Left hindlimb (tissue), 1 donor: ENCODE data around the gene WFS1.

Experiments
- DNase-seq: peaks from one replicate; pipeline ENCODE4 v3.0.0-alpha.2; 2018

The WFS1 gene, protein sequence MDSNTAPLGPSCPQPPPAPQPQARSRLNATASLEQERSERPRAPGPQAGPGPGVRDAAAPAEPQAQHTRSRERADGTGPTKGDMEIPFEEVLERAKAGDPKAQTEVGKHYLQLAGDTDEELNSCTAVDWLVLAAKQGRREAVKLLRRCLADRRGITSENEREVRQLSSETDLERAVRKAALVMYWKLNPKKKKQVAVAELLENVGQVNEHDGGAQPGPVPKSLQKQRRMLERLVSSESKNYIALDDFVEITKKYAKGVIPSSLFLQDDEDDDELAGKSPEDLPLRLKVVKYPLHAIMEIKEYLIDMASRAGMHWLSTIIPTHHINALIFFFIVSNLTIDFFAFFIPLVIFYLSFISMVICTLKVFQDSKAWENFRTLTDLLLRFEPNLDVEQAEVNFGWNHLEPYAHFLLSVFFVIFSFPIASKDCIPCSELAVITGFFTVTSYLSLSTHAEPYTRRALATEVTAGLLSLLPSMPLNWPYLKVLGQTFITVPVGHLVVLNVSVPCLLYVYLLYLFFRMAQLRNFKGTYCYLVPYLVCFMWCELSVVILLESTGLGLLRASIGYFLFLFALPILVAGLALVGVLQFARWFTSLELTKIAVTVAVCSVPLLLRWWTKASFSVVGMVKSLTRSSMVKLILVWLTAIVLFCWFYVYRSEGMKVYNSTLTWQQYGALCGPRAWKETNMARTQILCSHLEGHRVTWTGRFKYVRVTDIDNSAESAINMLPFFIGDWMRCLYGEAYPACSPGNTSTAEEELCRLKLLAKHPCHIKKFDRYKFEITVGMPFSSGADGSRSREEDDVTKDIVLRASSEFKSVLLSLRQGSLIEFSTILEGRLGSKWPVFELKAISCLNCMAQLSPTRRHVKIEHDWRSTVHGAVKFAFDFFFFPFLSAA

DNA sequence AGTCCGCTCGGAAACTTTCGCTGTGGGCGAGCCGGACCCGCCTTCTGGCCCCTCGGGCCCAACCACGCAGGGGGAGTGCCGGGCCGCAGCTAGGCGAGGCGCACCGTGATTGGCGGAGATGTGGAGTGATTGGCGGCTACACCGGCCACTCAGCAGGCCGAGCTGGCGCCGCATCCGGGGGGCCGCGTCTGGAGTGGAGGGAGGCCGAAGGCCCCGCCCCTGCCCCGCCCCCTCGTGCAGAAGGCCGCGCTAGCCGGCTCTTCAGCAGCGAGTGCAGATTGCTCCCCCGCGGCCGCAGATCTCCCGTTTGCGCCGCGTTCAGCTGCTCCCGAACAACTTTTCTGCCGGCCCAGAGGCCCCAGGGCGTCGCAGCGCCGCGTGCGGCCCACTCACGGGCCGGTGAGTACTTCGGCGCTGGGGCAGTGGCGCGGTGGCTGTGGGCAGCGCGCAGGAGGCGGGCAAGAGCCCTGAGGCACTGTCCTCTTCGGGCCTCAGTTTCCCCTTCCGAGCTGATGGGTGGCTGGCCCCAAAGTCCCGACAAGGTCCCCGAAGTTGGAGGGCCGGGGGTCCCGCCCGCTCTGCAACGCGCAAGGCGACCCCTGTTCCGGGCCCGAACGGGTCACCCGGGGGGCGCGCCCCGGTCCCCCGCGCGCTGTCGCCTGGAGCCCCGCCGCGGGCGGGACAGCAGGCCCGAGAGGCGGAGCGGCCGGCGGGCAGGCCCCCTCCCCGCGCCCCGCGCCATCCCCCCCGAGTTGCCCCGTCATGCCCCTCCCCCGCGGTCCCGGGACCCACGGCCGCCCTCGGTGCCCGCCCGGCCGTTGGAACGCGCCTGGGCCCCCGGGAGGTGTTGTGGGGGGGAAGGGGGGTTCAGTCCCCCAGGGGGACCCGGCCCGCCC, at the start of gene WFS1:
Gene WFS1 (plus strand): TSS at position 235 of the 896 bp plus-strand sequence. CDS start 7,606 bp downstream, outside the sequence.
- DNase-seq: peak; percentile 100

DNA sequence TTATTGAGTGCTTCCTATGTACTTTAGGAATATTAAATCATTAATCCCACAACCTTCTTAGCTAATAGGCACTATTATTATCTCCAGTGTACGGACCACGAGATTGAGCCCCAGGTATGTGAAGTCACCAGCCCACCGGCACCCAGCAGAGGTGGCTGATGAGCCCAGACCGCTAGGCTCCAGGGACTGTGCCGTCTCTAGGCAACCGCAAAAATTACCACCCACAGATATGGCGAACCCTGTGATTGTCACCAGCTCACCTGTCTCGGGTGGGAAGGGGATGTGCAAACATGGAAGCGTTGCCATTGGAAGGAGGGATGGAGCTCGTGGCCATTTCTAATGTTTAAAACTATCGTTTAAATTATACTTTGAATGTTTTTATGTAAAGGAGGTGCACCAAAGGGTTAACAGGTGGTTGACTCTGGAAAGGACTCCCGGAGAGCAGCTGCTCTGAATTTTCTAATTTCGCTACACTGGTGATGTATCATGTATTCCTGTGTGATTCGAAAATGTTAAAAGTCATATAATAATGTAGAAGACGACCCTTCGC, 48.3 kb upstream of the WFS1 start:
- no peak for DNase-seq

DNA sequence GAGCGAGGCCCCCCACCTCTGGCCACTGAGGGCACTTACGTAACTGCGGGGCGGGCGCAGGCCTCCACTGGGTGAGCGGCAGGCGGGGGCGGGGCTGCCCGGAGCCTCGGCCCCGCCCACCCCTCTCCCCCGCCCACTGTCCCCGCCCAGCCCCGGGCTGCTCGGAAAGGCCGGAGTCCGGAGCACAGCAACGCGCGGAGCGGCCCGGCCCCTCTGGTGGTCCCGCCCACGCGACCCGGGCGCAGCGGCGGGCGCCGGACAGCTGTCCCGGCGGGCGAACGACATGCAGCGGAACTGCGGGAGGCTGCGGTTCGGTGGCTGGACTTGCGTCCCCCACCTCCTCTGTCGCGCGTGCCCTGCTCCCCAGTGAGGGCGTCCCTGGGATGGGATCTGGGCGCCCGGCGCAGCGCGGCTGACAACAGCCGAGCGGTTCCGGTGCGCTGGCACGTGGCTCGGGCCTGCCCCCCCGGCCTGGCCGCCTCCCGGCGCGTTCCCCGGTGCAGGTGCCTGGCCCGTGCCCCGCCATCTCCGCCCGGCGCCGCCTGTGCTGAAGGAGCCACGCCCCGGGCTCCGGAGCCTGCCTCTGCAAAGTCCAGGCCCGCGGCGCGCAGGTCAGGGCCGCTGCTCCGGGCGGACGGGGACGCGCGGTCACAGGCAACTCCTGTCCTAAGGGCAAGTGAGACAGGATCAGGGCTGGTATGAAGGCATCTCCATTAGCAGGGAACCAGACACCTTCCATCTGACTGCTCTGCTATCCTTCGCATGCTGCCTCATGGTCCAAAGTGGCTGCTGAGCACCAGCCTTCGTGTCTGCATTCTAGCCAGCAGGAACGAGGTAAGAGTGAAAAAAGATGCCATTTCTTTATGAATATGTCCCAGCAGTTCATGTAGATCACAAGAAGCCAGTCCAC, 47.5 kb upstream of the WFS1 start:
- DNase-seq: no peak

DNA sequence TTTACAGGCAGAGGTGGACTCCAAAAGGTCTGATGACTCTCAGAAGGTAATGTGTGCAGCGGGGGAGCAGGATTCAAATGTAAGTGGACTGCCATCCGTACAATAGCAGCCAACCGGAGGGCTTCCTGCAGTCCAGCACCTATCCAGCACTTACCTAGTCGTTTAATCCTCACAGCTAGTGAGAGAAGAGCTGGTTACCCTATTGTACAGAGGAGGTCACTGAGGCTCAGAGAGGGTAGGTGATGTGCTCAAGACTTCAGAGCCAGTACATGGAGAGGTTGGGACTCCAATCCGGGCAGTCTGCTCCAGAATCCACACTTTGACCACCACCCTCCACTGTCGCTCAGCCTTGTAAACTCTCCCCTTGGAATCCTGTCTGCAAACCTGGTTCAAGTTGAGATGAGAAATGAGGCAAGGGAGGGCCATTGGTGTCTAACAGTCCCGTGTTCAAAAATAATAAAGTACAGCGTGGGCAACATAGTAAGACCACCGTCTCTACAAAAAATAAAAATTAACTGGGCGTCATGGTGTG, 46.8 kb upstream of the WFS1 start:
- no peak for DNase-seq

DNA sequence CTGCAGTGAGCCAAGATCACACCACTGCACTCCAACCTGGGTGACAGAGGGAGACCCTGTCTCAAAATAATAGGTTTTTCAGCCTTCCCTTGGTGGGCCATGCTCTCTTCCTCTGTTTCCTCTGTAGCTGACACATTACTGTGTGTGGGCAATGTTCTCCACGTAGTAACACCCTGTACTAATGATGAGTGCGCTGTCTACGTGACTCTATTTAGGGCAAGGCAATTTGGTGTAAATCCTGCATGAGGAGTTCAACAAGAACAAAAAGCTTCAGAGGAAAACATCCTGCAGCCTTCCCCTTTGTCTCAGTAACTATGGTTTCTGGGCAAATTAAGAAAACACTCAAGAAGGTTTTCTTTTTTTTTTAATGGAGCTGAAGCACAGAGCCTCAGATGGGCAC, 44.9 kb upstream of the WFS1 start:
- no peak for DNase-seq

DNA sequence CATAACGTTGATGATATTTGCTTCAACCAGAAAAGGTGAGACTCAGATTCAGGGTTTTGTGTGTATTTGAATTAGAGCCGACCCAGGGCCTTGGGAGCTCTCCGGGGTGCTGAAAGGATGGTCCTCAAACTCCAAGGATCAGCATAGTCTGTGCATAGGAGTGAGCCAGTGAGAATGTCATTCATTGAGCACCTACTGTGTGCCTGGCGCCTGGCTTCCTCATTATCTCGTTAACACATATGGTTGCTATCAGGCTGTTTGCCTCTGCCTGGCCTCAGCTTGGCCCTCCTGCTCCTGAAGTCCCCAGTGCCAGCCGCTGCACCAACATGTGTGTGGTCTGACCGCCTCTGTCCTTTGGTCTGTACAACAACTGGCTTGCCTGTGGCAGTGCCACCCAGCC, 44.2 kb upstream of the WFS1 start:
- DNase-seq: peak; percentile 45

DNA sequence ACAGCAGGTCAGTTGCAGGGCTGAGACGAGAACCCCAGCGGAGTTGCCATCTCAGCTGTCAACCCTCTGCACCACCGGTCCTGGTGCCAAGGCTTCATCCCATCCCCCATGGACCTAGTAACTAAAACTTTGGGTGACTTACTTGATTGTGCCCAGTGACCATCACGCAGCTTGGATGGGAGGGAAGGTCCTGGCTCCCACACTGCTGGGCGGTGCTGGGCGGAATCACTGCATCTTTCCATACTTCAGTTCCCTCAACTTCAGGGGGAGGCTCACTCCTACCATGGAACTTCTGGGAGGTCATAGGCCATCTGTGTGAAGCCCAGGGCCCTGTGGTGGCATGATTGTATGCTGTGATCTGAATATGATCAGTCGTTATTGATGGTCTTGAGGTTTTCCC, 43.1 kb upstream of the WFS1 start:
- no peak for DNase-seq

DNA sequence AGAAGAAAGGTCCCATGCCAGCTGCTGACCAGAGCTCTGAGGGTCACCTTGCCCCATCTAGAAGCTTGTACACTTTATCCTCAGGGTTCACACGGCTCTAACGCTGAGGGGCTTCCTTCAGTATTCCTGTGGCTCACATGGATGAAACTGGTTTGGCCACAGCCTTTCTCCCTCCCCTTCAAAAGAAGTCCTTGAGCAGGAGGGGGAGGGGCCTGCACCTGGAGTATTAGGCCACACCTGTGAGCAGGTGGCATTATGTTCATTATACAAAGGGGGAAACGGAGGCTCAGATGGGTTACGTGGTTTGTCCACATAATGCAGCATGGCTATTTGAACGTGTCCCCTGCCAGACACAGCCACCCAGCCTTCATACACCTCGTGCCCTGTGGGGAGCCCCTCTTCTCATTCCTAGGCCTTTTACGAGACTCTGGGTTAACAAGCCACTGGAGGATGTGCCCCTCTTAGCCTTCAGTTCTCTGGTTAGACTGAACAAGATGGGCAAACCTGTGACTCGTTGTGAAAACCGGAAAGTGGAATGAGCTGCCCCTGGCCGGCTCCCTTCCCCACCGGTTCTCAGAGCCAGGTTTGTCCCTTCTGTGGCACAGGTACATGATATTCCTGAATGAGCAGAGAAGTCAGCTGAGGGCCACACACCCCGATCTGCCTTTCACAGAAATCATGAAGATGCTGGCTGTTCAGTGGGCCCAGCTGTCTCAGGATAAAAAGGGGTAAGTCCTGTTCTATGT, 42.1 kb upstream of the WFS1 start:
- DNase-seq: no peak

DNA sequence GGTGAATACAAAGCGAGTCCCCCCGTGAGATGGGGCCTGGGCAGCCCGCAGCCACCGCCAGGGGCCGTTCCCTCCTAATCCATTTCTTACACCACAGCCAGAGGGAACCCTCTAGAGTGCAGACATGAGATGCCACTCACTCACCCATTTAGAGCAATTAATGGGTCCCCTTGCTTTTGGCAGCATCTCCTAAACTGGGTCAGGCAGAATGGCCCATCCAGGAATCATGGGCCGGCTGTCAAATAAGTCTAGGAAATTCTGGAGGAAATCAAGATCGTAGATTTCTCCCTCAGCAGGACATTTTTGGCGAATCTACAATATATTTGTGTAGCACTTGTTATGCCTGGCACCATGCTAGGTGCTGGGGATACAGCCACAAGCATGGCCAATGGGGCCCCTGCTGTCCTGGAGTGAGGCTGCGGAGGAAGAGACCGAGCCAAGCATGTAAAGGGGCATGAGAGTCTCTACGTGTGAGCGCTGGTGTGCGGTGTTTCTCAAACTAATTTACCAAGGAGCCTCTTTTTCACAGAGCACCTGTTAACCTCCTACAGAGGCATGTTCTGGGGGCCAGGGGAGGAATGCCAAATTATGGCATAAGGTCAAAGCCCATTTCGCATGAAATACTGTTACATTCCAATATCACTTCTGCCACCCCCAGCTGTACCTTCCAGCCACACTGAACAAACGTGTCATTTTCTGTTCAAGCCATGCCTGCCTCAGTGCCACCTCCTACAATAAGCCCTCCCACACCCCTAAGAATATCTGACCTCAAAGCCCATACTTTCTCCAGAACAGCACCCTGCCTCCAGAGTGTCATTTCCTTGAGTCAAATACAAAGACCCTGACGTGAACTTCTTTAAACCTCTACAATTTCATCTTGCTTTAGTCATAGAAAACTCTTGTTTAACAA, 41.2 kb upstream of the WFS1 start:
- no peak for DNase-seq

DNA sequence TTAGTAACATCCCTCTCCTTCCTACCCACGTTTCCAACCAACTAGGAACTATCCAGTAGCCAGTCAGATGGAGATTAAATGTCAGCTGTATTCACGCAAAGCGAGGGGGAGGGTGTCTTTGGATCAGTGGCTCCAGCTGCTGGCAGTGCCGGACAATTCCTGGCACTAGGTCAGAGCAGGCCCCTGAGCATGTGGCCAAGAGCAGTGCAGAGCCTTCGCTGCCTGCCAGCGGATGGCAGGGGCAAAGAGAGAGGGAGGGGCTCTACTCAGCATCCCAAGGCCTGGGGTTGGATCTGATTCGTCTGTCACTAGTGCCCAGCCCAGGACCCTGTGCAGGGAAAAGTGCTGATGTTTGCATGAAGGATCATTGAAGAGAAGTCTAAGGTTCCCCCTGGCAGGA, 40.6 kb upstream of the WFS1 start:
- no peak for DNase-seq

DNA sequence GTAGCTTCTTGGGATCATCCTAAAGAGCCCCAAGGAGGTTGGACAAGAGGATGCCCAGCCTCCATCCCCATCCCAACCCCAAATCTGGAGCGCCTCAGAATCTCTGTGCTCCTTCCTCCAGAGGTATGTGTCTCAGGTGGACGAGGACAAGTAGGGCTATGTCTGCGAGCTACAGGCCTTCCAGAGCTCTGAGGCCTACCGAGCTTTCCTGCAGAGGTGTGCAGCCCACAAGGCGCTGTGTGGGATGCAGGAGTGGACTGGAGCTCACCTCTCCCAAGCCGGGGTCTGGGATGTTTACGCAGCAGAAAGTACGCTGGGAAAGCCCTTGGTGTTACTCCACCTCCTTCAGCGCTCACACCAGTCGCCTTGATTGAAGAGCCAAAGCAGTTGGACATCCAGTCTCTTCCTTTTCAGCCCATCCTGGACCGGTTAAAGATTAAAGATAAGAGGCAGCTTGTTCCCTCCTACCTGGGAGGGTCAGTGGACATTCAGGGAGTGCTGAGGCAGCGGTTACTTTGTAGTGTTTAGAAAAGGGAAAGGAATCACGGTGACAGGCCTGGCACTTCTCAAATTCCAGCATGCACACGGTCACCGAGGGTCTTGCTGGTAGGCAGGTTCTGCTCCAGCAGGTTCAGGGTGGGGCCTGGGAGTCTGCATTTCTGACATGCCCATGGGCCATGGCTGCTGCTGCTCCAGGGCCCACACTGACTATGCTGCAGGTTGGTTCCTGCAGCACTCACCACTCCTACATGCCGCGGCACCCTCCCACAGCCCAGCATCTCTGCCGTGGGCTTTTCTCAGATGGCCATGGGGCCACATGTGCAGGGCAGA, 39.8 kb upstream of the WFS1 start:
- no peak for DNase-seq

DNA sequence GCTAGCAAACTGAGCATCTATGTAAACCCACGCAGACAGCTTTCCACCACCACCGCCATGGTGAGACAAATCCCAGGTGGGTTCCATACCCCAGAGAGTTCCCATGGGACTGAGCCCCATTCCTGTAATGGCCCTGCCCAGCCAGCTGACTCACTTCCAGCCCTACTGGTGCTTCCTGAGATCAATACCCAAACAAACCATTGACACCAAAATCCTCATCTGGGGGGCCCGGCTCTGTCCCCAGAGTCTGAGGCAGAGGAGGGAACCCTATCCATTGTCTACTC, 39.2 kb upstream of the WFS1 start:
- DNase-seq: no peak

DNA sequence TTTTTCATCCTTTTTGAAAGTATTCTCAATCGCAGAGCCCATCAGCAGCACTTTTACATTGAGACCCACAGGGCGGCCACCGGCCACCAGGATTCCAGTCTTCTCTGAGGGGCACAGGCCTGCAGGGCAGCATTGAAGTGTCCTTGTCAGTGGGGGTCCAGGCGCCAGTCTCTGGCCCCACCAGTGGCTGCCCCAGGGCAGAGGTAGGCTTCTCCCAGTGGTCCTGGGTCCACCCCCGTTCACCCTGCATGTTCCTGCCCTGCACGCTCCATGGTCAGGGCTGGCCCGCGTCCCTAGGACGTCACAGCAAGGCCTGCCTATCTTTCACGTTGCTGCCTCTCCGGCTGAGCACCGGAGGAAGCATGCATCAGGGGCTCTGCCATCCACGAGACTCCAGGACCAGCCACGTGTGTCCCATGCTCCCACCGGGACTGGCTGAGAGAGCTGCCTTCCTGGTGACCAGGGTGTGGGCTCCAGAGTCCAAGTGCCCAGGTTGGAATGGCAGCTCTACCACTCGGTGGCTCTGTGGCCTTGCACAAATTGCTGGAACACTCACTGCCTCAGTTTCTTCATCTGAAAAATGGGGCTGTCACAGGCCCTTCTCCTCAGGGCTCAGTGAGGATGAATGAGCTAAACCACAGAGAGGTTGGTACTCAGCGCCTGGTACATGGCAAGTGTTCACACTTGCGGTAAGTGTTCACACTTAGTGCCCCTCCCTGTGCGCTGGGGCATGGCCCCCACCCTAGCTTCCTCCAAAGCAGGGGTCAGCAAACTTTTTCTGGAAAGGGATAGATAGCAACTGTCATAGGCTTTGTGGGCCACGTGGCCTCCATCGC, 38.6 kb upstream of the WFS1 start:
- no peak for DNase-seq

DNA sequence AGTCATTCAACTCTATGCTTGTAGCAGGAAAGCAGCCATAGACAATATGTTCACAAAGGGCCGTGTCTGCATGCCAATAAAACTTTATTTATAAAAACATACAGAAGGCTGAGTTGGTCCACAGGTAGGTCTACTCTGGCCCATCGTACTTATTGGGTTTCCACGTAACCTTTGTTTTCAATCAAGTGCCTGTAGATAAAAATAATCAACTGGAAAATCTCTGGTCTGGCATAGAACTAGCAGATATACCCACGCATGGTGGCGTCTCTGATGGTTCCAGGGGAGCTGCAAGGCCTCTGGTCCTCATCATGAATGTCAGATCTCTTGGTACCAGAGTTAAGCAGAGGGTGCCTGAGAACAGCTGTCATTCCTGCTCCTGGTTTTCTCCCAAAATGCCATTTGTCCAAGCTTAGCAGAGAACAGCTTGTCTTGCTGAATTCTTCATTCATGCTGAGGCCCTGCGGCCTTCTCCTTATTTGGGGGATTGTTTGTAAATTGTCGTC, 37.9 kb upstream of the WFS1 start:
- DNase-seq: no peak

DNA sequence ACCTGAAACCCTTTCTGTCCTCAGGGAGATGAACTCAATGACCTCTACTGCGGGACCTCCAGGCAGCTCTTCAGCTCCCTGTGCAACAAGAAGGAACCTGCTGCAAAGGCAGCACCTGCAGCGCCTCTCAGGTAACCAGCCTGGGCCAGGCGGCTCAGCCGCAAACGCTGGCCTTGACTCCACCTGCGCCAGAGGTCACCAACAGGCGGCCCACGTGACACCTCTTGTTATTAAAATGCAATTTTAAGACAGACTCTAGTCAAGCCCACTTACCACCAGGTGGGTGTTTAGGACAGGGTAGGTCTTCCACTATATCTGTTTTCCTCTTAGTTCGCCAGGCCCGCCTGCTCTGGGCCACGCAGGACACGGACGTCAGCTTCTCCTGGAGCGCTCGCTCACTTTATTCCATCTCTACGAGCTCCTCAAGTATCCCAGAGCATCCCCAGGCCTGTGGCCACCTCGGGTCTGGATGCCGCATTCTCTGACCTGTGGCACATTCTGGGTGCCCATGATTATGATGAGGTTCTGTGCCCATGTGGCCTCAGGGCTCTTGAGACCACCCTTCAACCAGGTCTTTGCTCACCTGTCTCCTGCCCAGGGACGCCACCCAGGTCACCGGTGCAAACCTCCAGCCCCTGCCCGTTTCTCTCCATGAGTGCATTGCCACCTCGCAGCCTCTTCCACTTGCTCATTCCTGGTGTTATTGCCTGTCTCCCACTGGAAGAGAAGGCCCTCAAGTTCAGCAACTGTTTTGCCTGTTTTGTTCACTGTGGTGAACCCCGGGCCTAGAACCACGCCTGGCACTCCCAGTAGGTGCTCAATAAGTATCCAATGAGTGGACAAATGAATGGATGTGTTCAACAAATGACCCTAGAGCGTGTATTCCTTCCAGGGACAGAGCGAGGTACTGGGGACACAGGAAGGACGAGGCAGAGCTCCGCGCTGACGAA, 36.5 kb upstream of the WFS1 start:
- no peak for DNase-seq

DNA sequence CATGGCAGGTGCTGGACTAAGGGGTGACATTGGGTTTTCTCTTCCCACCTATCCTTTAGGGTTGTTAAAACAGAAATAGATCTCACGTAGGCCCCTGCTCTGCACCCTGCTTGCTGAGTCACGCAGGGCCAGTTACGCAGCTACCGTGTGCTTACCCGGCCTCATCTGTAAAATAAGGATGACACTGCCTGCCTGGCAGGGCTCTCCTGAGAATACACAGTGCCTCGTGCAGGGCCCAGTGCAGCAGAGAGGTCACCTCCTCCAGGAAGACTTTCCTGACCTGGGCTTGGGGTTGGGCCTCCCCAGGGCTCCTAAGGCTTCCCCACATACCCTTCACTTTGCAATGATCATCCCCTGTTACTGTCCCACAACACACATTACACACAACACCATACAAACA, 35.7 kb upstream of the WFS1 start:
- DNase-seq: no peak
